HG03139 (cell line): ENCODE results near the gene TAF1C.
"Not testable (repeated sequence)": the region's sequence is repeated elsewhere in the genome, so short reads cannot be mapped to it uniquely, and the experiment has no call there.

Source experiments
- ATAC-seq: cut with Tn5 transposase; IDR thresholded peaks from one replicate; pipeline ENCODE4 v1.9.1; 2021; ENCODE audit not compliant: unreplicated experiment

TAF1C gene

GRCh38 chr16:84186685-84187437 lies at the start of gene TAF1C:
TAF1C (minus strand) TSS chr16:84187057; CDS start chr16:84184988, 2,069 bp downstream.
- ATAC-seq = peak; percentile 95

GRCh38 chr16:84234321-84235241 lies 47.7 kb upstream of the TAF1C start:
- ATAC-seq = no peak

GRCh38 chr16:84233748-84234147 lies 46.9 kb upstream of the TAF1C start:
- ATAC-seq = no peak

- no peak for ATAC-seq
Observed at GRCh38 chr16:84232969-84233368, 46.1 kb upstream of the TAF1C start.

GRCh38 chr16:84232060-84232459 lies 45.2 kb upstream of the TAF1C start:
- ATAC-seq = no peak

GRCh38 chr16:84229471-84229870 lies 42.6 kb upstream of the TAF1C start:
- ATAC-seq = no peak

GRCh38 chr16:84228256-84228838 lies 41.5 kb upstream of the TAF1C start:
- ATAC-seq = no peak

GRCh38 chr16:84227548-84227947 lies 40.7 kb upstream of the TAF1C start:
- no peak for ATAC-seq

GRCh38 chr16:84226026-84226425 lies 39.2 kb upstream of the TAF1C start:
- ATAC-seq = no peak

GRCh38 chr16:84225571-84225970 lies 38.7 kb upstream of the TAF1C start:
- ATAC-seq = no peak

- ATAC-seq = no peak
Observed at GRCh38 chr16:84225126-84225525, 38.3 kb upstream of the TAF1C start.

GRCh38 chr16:84224554-84224953 lies 37.7 kb upstream of the TAF1C start:
- no peak for ATAC-seq

GRCh38 chr16:84223456-84223855 lies 36.6 kb upstream of the TAF1C start:
- no peak for ATAC-seq

GRCh38 chr16:84220851-84221250 lies 34.0 kb upstream of the TAF1C start:
- ATAC-seq = no peak

GRCh38 chr16:84218956-84219355 lies 32.1 kb upstream of the TAF1C start:
- ATAC-seq = no peak

- ATAC-seq = no peak
Observed at GRCh38 chr16:84218176-84218823, 31.4 kb upstream of the TAF1C start.

GRCh38 chr16:84216144-84216543 lies 29.3 kb upstream of the TAF1C start:
- ATAC-seq = not testable (repeated sequence)

GRCh38 chr16:84215531-84215930 lies 28.7 kb upstream of the TAF1C start:
- no peak for ATAC-seq

- ATAC-seq = no peak
Observed at GRCh38 chr16:84214451-84215066, 27.7 kb upstream of the TAF1C start.

- no peak for ATAC-seq
Observed at GRCh38 chr16:84212631-84213030, 25.8 kb upstream of the TAF1C start.

- ATAC-seq = no peak
Observed at GRCh38 chr16:84212154-84212553, 25.3 kb upstream of the TAF1C start.
